ENCODE results near the gene MICAL3.
"Not testable (repeated sequence)": the region's sequence is repeated elsewhere in the genome, so short reads cannot be mapped to it uniquely, and the experiment has no call there.

MICAL3 gene, protein sequence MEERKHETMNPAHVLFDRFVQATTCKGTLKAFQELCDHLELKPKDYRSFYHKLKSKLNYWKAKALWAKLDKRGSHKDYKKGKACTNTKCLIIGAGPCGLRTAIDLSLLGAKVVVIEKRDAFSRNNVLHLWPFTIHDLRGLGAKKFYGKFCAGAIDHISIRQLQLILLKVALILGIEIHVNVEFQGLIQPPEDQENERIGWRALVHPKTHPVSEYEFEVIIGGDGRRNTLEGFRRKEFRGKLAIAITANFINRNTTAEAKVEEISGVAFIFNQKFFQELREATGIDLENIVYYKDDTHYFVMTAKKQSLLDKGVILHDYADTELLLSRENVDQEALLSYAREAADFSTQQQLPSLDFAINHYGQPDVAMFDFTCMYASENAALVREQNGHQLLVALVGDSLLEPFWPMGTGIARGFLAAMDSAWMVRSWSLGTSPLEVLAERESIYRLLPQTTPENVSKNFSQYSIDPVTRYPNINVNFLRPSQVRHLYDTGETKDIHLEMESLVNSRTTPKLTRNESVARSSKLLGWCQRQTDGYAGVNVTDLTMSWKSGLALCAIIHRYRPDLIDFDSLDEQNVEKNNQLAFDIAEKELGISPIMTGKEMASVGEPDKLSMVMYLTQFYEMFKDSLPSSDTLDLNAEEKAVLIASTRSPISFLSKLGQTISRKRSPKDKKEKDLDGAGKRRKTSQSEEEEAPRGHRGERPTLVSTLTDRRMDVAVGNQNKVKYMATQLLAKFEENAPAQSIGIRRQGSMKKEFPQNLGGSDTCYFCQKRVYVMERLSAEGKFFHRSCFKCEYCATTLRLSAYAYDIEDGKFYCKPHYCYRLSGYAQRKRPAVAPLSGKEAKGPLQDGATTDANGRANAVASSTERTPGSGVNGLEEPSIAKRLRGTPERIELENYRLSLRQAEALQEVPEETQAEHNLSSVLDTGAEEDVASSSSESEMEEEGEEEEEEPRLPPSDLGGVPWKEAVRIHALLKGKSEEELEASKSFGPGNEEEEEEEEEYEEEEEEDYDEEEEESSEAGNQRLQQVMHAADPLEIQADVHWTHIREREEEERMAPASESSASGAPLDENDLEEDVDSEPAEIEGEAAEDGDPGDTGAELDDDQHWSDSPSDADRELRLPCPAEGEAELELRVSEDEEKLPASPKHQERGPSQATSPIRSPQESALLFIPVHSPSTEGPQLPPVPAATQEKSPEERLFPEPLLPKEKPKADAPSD (N-terminal part only)

GRCh38 chr22:18024276-18024939 lies at the start of gene MICAL3:
Gene MICAL3 (minus strand): TSS chr22:18024561. CDS start chr22:17906812, 117,749 bp downstream.
- DNase-seq = peak; percentile 55

DNA sequence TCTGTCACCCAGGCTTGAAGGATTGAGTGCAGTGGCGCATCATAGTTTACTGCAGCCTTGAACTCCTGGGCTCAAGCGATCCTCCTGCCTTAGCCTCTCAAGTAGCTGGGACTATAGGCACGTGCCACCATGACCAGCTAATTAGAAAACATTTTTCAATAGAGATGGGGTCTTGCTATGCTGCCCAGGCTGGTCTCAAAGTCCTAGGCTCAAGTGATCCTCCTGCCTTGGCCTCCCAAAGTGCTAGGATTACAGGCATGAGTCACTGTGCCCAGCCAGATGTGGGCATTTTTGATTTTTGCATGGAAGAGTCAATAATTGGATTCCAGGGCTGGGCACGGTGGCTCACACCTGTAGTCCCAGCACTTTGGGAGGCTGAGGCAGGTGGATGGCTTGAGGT lies 49.6 kb upstream of the MICAL3 start:
- not testable (repeated sequence) for DNase-seq

DNA sequence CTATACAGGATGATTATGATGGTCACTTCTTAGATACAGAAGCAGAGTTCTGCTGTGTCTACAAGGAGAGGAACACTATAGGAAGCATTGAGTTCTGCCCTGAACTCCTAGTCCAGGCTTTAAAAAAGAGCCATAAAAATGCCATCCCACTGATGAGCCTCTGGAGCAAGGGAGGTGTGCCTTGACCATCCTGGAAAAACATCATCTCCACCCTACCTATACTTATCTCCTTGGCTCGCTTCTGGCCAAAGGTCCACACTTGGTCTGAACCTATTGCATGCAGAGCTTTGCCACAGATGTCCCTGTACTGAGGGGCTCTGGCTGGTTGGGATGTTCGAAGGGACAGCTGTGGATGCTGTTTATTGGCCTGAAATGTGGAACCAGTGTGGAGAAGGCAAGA lies 49.1 kb upstream of the MICAL3 start:
- DNase-seq = no peak

DNA sequence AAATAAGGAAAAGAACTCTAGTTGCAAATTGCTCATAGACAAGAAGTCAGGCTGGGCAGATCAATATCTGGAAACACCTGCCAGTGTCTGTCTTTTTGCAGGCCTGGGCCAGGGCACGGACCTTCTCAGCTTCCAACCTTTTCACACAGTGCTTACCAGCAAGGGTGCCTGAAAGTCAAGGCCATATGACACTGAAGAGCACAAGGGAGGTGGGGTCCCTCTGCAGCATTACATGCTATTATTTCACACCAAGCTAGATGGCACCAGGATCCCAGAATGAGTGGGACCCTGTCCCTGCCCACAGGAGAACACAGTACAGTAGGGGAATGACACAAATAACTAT lies 47.6 kb upstream of the MICAL3 start:
- no peak for DNase-seq

DNA sequence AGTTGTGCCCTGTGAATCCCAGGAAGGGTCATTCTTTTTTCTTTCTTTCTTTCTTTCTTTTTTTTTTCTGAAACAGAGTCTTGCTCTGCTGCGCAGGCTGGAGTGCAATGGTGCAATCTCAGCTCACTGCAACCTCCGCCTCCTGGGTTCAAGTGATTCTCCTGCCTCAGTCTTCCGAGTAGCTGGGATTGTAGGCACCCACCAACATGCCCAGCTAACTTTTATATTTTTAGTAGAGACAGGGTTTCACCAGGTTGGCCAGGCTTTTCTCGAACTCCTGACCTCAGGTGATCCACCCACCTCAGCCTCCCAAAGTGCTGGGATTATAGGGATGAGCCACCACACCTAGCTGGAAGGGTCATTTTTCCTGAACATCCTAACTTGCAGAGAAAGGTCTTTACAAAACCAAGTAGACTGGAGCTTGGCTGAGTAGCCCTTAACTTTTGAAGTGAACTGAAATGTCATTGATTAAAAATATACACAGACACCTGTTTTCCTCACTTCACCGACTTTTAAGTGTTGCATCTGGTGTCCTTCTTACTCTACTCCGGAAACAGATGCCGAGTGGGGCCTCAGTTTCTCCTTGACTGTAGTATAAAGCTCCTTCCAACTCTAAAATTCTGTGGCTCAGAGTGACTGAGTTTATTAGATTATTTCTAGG lies 47.1 kb upstream of the MICAL3 start:
- not testable (repeated sequence) for DNase-seq

DNA sequence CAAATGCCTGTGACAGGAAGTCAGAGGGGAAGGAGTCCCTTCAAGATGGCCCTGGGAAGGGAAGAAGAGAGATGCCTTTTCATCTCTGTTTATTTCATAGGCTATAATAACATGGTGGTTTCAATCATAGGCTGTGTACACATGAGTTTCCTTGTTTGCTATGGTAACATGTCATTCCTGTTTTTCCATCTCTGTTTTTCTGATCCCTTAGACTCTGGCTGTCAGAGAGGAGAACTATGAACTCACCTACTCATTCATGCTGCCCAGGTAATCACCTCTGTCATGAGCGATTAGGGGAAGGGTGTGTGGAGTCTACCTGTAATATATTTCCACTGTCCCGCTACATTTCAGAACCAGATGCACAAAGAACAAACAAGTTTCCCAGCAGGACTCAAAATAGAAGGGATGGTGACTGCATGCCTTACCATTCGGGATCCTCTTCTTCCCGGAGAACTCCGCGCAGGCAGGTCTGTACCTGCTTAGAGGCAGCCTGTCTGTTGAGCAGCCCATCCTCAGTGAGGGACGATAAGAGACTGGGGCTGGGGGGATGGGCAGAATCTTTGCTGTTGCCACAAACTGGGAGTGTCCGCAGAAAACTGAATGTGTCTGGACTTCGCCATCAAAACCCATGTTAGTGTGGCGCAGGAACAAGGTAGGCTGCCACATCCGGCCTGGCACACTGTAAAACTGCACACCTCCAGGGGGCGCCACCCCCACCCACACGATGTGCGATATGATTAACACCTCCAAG lies 46.4 kb upstream of the MICAL3 start:
- no peak for DNase-seq

DNA sequence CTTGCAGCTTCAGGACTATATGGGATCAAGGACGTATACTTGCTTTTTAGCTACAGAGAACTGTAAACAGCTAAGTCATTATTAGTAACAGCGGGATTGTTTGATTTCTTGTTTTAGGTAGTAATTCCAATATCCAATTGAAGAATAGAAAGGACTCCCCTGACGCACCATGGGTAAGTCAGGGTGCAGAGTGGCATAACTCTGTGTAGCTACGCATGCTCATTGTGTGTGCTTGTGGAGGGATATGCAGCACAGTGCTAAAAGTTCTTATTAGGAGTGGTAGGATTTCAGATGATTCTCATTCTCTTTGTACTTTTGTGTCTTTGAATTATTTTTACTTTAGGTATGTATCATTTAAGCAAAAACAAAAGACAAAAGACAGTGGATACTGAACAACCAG lies 45.7 kb upstream of the MICAL3 start:
- no peak for DNase-seq

- no peak for DNase-seq
These were observed 44.7 kb upstream of the MICAL3 start for GRCh38 chr22:18069041-18069440.

DNA sequence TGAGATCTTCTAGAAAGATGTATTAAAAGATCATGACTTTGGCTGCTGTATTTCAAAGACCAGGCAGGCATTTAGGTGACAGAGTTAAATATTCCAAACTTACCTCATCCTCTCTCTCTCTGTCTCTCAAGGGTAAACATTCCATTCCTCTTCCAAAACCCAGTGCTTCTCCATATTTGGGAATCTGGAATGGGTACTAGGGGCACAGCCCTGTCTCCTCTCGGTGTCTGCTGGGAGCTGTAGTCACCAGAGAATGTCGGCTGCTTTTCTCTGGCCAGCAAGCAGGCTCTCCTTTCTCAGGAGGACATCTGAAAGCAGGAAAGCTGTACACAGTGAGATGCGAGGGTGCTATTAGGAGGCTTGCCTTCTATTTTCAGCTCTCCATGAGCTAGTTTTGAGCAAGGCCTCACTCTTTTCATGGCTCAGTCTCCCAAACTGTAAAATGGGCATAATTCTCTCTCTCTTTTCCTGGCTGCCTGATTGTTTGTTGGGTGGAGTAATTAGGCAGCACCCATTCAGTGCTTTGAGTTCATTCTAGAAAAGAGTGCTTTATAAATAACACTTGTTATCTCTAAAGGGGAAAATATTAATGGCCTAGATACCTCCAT lies 44.1 kb upstream of the MICAL3 start:
- DNase-seq = no peak

GRCh38 chr22:18067548-18068341 lies 43.4 kb upstream of the MICAL3 start:
- no peak for DNase-seq

DNA sequence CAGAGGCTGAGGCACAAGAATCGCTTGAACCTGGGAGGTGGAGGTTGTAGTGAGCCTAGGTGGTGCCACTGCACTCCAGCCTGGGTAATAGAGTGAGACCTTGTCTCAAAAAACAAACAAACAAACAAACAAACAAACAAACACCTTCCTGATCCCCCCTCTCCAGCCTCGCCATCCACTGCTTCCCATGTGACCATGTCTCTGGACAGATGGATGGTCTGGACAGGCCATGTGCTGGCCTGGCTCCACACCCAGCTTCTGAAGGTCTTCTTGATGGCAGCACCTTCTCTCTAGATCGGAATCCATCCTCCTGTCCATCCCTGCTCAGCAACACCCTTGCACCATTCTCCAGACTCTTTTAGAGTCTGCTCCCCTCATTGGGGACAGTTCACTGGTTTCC lies 42.8 kb upstream of the MICAL3 start:
- no peak for DNase-seq

- DNase-seq = no peak
These were observed 42.0 kb upstream of the MICAL3 start for GRCh38 chr22:18066181-18066859.

GRCh38 chr22:18065256-18065655 lies 40.9 kb upstream of the MICAL3 start:
- DNase-seq = no peak

DNA sequence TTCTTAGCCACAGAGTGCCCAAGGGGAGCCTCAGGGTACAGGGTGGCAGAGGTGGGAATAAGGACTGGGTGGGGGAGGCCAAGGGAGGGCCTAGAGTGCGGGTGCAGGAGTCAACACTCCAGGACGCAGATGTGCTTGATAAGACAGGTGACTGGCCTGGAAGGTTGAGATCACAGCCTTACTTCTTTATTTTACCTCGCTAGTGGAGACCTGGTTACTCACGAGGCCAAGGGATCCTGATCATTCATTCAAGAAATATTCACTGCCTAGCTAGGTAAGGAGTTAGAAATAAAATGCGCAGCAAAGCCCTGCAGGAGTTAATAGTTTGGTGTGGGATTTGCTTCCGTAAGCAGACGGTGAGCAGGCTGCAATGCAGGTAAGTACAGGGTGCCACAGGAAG lies 40.3 kb upstream of the MICAL3 start:
- no peak for DNase-seq

GRCh38 chr22:18063715-18064114 lies 39.4 kb upstream of the MICAL3 start:
- DNase-seq = not testable (repeated sequence)

DNA sequence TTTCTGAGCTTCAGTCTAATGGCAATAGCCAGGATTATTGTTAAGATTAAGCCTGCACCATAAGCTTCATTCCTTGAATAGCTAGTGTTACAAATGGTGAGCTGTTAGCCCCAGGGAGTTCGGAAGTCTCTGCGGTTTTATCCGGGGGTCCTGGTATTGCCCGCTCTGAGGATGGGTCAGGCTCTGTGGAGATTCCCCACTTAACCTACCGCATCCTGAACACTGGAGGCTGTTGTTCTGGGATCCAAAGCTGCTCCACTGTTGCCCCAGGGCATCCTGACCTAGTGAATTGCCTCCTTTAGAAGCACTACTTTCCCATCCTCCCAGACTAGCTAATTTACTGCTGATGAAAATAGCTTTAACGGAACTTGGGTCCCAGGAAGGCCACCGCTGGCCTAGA lies 38.9 kb upstream of the MICAL3 start:
- DNase-seq = no peak

DNA sequence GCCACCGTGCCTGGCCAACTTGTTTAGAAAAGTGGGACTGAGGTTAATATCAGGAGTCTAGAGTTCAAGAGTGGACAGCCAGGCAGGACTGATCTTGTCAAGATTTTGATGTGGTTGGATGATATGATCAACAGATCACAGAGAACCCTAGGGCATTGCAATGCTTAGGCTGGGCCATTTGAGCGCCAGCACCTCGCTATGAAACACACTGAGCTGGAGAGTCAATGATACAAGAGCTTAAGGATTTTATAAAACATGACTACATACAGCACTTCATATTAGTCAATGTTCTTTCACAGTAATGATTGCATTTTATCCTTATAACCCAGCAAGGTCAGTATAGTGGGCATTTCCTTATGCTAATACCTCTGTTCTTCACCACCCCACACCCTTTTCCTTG lies 38.1 kb upstream of the MICAL3 start:
- no peak for DNase-seq

DNA sequence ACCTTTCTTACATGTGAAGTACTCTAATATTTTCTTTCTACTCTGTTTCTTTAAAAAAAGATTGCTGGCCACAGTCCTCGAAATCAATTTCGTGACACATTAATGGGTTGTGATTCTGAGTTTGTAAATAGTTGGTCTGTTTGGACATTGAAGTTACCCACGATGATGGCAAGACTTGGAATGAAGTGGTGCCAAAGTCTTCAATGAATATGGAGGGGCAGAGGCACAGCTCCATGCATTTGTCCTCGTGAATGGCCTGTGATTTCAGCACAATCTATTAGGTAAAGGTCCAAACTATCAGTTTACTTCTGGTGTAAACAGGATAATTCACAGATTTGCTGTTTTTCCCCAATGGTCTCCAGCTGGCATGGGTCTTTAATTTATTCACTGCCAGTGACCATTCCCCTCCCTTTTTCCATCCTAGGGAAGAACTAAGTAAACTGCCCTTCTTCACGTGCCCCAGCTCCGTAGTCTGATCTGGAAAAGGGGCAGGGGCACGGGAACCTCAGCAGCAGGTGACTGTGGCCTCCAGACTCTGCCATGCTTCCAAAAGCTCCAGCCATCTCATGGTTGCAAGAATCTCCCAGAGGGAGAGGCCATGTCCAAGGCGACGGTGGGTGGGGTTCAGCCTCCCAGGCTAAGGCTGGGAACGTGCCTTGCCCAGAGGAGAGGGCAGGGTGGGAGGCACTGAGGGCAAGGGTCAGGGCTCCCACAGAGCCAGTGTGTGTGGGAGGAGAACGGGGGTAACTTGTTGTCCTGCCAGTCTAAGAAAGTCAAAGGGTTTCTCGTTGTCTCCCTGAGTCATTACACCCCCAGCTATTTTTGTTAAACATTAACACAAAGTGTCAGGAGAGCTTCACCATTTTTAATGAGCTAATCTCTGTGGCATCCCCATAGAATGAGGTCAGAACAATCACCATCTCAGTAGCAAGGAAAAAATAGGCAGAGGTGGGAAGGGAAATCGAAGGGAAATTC lies 36.6 kb upstream of the MICAL3 start:
- peak; percentile 74 for DNase-seq
